ENCODE data around the gene NMNAT1.
A peak's percentile ranks its signal among the peaks of the same experiment; 100 is the strongest.

Gene NMNAT1

DNA sequence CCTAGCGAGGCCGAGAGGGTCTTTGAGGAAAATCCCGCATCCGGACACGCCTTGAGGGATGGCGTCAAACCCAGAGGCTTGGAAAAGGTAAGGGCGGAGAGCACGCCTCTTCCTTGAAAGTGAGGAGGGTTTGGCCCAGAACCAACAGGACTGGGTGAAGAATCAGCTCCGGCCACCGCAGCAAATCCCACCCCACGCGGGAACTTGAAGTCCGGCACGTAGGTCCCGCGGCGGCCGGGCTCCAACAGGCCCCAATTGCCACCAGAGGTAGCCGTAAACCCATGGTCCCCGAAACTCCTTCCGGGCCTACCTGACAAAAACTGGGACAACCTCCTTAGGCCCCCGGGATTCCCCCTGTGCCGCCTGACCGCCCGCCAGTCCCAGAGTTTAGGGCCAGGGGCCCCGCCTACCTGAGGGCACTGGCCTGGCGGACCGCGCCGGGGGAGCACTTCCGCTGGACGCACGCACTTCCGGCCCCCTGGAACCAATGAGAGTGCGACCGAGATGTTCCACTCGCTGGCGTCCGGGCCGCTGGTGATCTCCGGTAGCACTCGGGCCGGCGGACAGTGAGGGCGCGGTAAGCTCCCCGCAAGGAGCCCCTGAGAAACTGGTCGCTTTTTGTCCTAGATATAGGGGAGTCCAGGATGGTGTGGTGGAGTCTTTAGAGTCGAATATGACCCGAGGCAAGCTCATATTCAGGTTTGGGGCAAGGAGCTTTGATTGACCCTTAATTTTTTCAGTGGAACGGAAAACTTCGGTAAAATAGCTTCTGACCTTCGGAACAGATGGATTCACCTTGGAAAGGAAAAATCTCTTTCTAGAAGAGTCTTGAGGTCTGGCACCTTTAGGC, at the start of gene NMNAT1, which contains the start of gene LZIC:
Gene NMNAT1, plus strand, starts transcription at position 537 of the 850 bp plus-strand sequence. CDS start 28,599 bp downstream, outside the sequence.
Gene LZIC, minus strand, starts transcription at position 453 of the 850 bp plus-strand sequence. CDS start 6,772 bp downstream, outside the sequence.
- TF ChIP-seq ZFX (IDR thresholded peaks at IDR 0.05; ENCODE audit: borderline replicate concordance) = no peak
- peak within 1 kb of the TSS; percentile 91 for H3K27ac ChIP-seq

DNA sequence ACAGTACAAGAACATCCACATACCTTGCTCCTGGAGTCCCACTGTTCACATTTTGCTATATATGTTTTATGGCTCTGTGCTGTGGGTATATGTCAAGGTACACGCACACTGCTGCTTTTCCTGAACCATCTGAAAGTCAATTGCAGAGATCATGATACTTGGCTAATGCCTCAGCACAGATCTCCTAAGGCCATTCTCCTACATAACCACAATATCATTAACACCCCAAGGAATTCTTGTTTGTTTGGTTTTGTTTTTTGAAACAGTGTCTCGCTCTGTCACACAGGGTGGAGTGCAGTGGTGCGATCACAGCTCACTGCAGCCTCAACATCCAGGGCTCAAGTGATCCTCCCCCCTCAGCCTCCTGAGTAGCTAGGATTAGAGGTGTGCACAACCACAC, 49.2 kb upstream of the NMNAT1 start:
- no peak overlapping the region for H3K27ac ChIP-seq
- no peak for TF ChIP-seq ZFX (IDR thresholded peaks at IDR 0.05; ENCODE audit: borderline replicate concordance)
- TF ChIP-seq, protein P1, sequence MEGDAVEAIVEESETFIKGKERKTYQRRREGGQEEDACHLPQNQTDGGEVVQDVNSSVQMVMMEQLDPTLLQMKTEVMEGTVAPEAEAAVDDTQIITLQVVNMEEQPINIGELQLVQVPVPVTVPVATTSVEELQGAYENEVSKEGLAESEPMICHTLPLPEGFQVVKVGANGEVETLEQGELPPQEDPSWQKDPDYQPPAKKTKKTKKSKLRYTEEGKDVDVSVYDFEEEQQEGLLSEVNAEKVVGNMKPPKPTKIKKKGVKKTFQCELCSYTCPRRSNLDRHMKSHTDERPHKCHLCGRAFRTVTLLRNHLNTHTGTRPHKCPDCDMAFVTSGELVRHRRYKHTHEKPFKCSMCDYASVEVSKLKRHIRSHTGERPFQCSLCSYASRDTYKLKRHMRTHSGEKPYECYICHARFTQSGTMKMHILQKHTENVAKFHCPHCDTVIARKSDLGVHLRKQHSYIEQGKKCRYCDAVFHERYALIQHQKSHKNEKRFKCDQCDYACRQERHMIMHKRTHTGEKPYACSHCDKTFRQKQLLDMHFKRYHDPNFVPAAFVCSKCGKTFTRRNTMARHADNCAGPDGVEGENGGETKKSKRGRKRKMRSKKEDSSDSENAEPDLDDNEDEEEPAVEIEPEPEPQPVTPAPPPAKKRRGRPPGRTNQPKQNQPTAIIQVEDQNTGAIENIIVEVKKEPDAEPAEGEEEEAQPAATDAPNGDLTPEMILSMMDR (IDR thresholded peaks at IDR 0.05) = no peak

DNA sequence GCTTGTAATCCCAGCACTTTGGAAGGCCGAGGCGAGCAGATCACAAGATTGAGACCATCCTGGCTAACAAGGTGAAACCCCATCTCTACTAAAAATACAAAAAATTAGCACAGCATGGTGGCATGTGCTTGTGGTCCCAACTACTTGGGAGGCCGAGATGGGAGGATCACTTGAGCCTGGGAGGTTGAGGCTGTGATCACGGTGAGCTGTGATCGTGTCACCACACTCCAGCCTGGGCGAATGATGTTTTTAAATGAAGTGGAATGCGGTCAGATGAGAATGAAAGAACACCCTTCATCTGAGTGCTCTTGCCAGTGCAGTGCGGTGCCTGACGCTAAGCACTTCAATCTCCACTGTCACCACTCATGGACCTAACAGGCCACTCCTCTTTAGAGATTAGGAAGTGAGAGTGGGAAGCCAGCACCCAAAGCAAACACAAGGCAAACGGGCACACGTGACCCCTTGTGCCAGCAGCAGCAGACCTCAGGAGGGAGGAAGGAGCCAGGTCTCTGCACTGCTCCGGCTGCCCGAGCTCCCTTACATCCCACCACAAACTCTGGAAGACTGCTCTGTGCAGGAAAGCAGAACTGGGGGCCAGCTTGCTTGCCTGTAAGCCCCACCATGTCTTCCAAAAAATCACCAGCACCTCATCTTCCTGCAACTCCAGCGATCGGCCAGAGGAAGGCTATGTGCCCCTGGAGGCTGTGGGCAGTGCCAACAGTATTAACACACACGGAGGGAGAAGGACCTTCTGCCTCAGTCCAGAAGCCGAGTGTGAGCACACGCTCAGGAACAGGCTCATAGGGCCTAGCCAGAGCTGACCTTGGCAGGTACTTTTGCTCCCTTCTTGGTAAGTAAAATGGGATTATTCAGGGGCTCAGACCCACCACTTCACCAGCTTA, 42.9 kb upstream of the NMNAT1 start:
- TF ChIP-seq, protein P1 (IDR thresholded peaks at IDR 0.05) = no peak
- TF ChIP-seq ZFX (IDR thresholded peaks at IDR 0.05; ENCODE audit: borderline replicate concordance) = no peak
- peak overlapping the region; percentile 60 for H3K27ac ChIP-seq

DNA sequence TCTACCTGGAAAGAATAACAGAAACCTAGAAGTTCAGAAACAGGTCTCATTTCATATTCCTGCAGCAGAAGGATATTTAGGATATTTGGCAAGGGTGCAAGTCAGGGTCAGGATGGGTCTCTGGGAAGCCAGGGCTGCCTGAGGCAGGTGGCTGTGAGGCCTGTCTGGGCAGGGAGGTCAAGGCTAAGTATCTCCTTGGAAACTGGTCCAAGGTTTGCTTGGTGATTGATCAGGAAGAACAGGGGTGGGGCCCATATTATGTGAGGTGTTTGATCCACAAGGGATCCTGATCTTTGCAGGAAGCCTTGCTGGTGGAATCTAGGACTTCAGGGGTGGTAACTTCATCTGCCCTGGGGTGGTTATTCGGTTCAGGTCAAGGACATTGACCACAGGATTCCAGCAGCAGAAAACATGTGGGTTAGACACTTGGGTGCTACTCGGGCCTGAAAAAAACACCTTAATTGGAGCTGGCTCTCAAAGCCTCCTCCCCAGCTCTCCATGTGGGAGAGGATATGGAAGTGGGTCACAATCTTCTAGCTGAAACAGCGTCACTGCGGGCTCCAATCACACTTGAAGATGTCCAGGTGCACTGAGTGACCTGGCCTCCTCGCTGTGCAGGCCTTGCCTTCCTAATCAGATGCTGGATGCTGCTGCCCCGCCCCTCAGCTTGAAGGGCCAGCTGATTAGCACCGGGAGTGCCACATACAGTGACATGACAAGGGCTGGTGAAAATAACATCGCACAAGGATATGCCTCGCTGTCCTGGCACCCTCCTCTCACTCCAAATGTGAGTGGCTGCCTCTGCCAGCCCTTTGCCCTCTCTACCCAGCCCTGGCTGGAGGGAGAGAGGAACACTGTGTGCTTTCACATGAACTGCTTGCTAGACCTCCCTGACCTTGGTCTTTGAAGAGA, 41.9 kb upstream of the NMNAT1 start:
- TF ChIP-seq, protein P1 (IDR thresholded peaks at IDR 0.05) = no peak
- no peak for TF ChIP-seq ZFX (IDR thresholded peaks at IDR 0.05; ENCODE audit: borderline replicate concordance)
- H3K27ac ChIP-seq = peak overlapping the region; percentile 60

DNA sequence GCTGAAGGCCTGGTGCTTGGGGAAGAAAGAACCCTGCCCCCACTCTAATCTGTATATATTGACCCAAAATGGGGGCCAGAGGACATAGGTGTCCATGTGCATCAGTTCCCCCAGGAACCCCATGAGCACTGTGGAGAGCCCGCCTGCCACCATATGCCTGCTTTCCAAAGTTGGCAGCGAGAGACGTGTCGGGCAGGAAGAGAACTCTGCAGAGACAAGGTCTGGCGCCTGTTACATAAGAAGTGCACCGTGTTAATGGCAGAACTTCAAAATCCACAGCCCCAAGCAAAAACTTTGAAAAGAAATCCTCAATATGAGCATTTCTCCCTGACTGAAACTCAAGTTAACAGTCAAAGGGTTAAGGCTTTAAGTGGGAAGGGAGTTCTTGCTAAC, 41.2 kb upstream of the NMNAT1 start:
- no peak for TF ChIP-seq ZFX (IDR thresholded peaks at IDR 0.05; ENCODE audit: borderline replicate concordance)
- TF ChIP-seq, protein P1 (IDR thresholded peaks at IDR 0.05) = no peak
- peak overlapping the region; percentile 60 for H3K27ac ChIP-seq

DNA sequence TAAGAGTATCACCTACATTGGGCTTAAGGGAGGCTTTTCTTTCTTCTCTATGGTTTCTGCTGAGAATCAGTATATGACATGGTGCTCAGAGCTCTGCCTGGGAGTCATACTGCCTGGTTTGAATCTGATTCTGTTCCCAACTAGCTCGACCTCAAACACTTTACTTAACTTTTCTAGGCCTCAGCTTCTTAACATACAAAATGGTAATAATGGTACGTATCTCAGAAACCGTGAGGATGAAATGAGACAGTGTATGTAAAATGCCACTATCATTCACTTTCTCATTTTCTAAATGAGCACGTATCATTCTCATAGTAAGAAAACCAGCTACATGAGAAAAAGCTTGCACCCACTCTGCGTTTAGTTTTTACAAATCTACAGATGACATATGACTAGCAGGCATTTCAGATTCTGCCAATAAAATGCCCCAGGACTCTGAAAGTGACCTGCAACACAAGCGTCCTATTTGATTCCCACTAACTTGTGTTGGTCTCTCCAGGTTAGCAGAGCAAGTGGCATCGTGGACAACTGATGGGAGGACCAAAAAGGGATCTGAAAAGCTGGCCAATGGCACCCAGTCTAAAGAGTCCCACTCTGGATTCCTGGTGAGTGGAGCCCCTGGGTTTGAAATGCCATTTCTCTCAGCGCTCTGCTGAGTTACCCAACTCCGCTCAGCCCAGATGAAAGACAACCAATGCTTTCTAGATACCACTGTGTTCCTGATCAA, 39.3 kb upstream of the NMNAT1 start:
- H3K27ac ChIP-seq = peak overlapping the region; percentile 26; the same call in 1 of the 2 replicates

More for the DNA sequence above, 39.3 kb upstream of the NMNAT1 start:
- TF ChIP-seq, protein P1 (IDR thresholded peaks at IDR 0.05) = no peak
- TF ChIP-seq ZFX (IDR thresholded peaks at IDR 0.05; ENCODE audit: borderline replicate concordance) = no peak
